Ovary (tissue), 3 donors: Measurements from ENCODE around the gene ESPN.

Experiments
- EP300 ChIP-seq: sonication (generic); formaldehyde crosslinking; IDR thresholded peaks from one replicate; pipeline ENCODE4 v1.6.1; 2017; ENCODE audit warnings: antibody characterized with exemption
- POLR2A ChIP-seq: fragments of 450-650 bp; IDR thresholded peaks from one replicate; pipeline ENCODE4 v1.6.1; 2017; ENCODE audit warnings: antibody characterized with exemption, mild to moderate bottlenecking, moderate library complexity
- TF ChIP-seq, protein P1 (sequence below), 3 donors: fragments of 450-650 bp in 2 of 3; fragments of 200-600 bp in 1 of 3; IDR thresholded peaks; one replicate each; pipeline versions ENCODE4 v1.5.1 to v1.8.0; 2016 to 2022; ENCODE audit warnings: antibody characterized with exemption in 3 of 3, mild to moderate bottlenecking in 1 of 3
- donor health status: DM: no; HTN: no; CAD: no.

DNA sequence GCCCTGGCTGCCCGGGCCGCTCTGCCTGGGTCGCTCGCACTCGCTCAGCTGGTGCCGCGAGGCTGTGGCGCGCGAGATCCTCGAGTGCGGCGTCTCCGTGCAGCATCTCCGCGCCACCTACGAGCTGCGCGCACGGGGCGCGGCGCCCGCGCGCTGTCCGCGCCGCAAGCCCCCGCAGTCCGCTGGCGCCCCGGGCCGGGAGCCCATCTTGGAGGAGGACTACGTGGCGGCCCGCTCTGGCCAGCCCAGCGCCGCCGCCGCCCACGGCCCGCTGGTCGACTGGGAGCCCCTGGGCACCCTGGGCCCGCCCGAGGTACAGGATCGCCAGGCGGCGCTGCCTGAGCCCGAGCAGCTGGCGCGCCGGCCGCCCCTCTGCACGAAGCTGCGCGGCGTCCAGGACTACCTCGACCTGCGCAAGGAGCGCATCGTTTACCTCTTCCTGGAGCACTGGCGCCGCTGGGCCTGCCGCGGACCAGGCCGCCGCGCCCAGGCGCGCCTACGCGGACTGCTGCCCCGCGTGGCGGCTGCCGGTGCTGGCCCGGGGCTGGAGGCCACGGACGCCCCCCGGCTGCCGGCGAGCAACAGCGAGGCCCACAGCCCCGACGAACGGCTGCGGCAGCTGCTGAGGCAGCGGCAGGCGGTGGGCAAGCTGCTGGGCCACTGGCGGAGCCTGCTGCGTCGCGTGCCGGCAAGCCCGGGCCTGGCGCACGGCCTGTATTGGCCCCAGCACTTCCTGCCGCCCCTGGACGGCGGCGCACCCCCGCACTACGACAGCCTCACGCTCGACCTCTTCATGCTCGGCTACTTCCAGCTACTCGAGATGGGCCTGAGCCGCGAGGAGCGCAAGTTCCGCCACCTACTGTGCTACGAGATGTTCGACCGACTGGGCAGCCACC, 30.5 kb downstream of the ESPN start:
- TF ChIP-seq, protein P1, sequence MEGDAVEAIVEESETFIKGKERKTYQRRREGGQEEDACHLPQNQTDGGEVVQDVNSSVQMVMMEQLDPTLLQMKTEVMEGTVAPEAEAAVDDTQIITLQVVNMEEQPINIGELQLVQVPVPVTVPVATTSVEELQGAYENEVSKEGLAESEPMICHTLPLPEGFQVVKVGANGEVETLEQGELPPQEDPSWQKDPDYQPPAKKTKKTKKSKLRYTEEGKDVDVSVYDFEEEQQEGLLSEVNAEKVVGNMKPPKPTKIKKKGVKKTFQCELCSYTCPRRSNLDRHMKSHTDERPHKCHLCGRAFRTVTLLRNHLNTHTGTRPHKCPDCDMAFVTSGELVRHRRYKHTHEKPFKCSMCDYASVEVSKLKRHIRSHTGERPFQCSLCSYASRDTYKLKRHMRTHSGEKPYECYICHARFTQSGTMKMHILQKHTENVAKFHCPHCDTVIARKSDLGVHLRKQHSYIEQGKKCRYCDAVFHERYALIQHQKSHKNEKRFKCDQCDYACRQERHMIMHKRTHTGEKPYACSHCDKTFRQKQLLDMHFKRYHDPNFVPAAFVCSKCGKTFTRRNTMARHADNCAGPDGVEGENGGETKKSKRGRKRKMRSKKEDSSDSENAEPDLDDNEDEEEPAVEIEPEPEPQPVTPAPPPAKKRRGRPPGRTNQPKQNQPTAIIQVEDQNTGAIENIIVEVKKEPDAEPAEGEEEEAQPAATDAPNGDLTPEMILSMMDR (IDR thresholded peaks at IDR 0.05) = no peak
- TF ChIP-seq POLR2A = no peak
- TF ChIP-seq EP300 = no peak
